Esophagus muscularis mucosa (tissue), 4 donors: ENCODE data around the gene TMEM9. TPM values are rescaled to one million over a fixed set of nuclear protein-coding genes. Genes with fewer than 3 reads are reported as not detected.

Experiments used
- DNase-seq: peaks from one replicate; pipeline ENCODE4 v3.0.0-alpha.2; 2017; ENCODE audit errors: extremely low spot score
- H3K27ac ChIP-seq, 4 donors: fragments of 200-600 bp; sonication (generic); replicated peaks in 1 of 4; 1 replicate in 3 of 4; 2 replicates in 1 of 4; pipeline ENCODE4 v1.5.1; 2016 to 2019; ENCODE audit warnings: mild to moderate bottlenecking in 1 of 4
- H3K27me3 ChIP-seq, 4 donors: fragments of 200-600 bp; sonication (generic); one replicate each; pipeline versions ENCODE4 v1.5.1 to v1.6.0; 2016 to 2019
- H3K36me3 ChIP-seq, 4 donors: fragments of 200-600 bp; sonication (generic); one replicate each; pipeline ENCODE4 v1.5.1; 2016 to 2019
- H3K4me1 ChIP-seq, 4 donors: fragments of 200-600 bp; sonication (generic); one replicate each; pipeline ENCODE4 v1.5.1; 2016 to 2019
- H3K4me3 ChIP-seq, 4 donors: fragments of 200-600 bp; sonication (generic); 1 replicate in 2 of 4; 2 replicates in 2 of 4; pipeline ENCODE4 v1.5.1; 2016 to 2019; ENCODE audit warnings: mild to moderate bottlenecking in 4 of 4, moderate library complexity in 1 of 4
- H3K9me3 ChIP-seq, 4 donors: fragments of 200-600 bp; sonication (generic); 1 replicate in 3 of 4; 2 replicates in 1 of 4; pipeline ENCODE4 v1.5.1; 2016 to 2019
- CTCF ChIP-seq, 3 experiments: fragments of 200-600 bp in 2 of 3; fragments of 450-650 bp in 1 of 3; sonication (generic) in 2 of 3; IDR thresholded peaks; one replicate each; pipeline ENCODE4 v1.5.1; 2017 to 2019; ENCODE audit warnings: antibody characterized with exemption in 3 of 3, mild to moderate bottlenecking in 2 of 3, moderate library complexity in 1 of 3
- EP300 ChIP-seq: sonication (generic); formaldehyde crosslinking; IDR thresholded peaks from one replicate; pipeline ENCODE4 v1.6.1; 2017; ENCODE audit warnings: antibody characterized with exemption
- POLR2A ChIP-seq: fragments of 450-650 bp; IDR thresholded peaks from one replicate; pipeline ENCODE4 v1.6.1; 2017; ENCODE audit warnings: antibody characterized with exemption, moderate library complexity, mild to moderate bottlenecking, low read depth
- POLR2AphosphoS5 ChIP-seq, 2 donors: sonication (generic); formaldehyde crosslinking; IDR thresholded peaks; one replicate each; pipeline ENCODE4 v1.6.1; 2017; ENCODE audit warnings: antibody characterized with exemption in 2 of 2
- WGBS: methylation state at CpG from one replicate; pipeline ENCODE4 v1.1.5; 2018; 5-methylcytosine and 5-hydroxymethylcytosine counted together
- intact Hi-C: fragments of 100-400 bp; cut with DNase I; formaldehyde crosslinking; loops from one replicate; pipeline ENCODE4 v1.15.1; 2023
- total RNA-seq, 4 donors: library from RNA; depleted of rRNA; stranded (reverse); fragments of >200 nt; gene quantifications; one replicate each; pipeline versions ENCODE4 v1.1.0 to v1.2.1, GENCODE V29; 2016

TMEM9 gene
- total RNA-seq, 4 donors from 2014 or later, result 40.1 to 56.1 (median 49.5) TPM

DNA sequence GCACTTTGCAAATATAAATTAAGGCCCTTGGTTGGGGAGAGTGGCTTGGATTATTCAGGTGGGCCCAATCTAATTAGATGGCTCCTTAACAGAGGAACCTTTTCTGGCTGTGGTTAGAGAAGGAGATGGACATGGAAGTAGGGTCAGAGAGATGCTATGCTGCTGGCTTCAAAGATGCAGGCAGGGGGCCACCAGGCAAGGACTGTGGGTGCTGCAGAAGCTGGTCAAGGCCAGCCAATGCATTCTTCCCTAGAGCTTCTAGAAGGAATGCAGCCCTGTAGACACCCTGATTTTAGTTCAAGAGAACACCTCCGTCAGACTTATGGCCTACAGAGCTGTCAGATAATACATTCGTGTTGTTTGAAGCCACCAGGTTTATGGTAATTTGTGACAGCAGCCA, 3.7 kb upstream of the TMEM9 start:
- intact Hi-C loops, result no loop called here
- H3K27me3 ChIP-seq, result no peaks in the 10 kb centered on the region
- no peaks in the 10 kb centered on the region for H3K9me3 ChIP-seq
- 88% methylated on average over 2 of the region's 2 CpGs for WGBS
- H3K27ac ChIP-seq, result no peak overlapping the region
- no peaks in the 10 kb centered on the region for H3K36me3 ChIP-seq
- H3K4me1 ChIP-seq, result peaks cover 8 to 18% (median 16%) of the 10 kb centered on the region in 4 donors
- no peak overlapping the region for H3K4me3 ChIP-seq
- no peak for DNase-seq
- TF ChIP-seq POLR2AphosphoS5 (IDR thresholded peaks at IDR 0.05) (no peak), CTCF (IDR thresholded peaks at IDR 0.05) (no peak), POLR2A (no peak), EP300 (no peak)

DNA sequence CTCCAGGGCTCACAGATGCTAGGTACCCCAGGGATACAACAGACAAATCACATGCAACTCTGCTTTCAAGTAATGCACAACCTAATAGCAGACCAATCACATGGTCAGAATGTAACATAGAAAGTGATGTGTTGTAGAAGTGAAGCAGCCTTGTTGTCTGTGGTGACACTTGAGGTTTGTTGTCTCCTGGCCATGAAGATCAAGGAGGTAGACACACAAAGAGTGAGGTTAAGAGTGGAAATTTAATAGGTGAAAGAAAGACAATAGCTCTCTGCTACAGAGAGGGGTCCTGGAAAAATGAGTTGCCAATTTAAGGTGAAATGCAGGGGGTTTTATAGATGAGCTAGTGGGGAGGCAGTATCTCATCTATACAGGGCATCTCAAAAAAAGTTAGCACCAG, 2.5 kb upstream of the TMEM9 start:
- TF ChIP-seq POLR2A (no peak), POLR2AphosphoS5 (IDR thresholded peaks at IDR 0.05) (no peak), CTCF (IDR thresholded peaks at IDR 0.05) (no peak), EP300 (no peak)
- no peak overlapping the region for H3K4me3 ChIP-seq
- H3K9me3 ChIP-seq, result no peaks in the 10 kb centered on the region
- no peaks in the 10 kb centered on the region for H3K27me3 ChIP-seq
- peaks cover 0 to 1% (median 0%) of the 10 kb centered on the region in 4 donors for H3K36me3 ChIP-seq
- DNase-seq, result no peak
- intact Hi-C loops, result no loop called here
- H3K27ac ChIP-seq, result no peak overlapping the region
- H3K4me1 ChIP-seq, result peaks cover 8 to 24% (median 22%) of the 10 kb centered on the region in 4 donors

DNA sequence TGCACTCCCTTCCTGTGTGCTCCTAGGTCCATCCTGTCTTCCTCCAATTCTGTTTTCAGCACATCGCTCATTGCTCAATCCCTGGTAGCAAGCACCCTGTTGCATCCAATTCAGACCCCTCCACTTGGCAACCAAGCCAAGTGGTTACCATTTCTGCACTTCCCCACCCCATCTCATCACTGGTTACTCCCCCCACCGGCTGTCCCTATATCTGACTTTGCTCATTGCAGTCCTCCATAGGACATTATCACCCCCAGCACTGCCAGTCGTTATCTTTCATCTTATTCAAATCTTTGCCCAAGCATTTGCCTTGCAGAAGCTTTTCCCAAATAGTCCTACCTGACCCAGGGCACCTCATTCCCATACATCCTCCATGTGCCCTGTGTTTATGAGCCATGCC, 2.1 kb upstream of the TMEM9 start:
- Histone ChIP-seq H3K9me3 (no peaks in the 10 kb centered on the region), H3K4me1 (peaks cover 8 to 24% (median 22%) of the 10 kb centered on the region in 4 donors), H3K27ac (no peak overlapping the region), H3K27me3 (no peaks in the 10 kb centered on the region), H3K36me3 (peaks cover 0 to 6% (median 2%) of the 10 kb centered on the region in 4 donors), H3K4me3 (no peak overlapping the region)
- intact Hi-C loops, result no loop called here
- no peak for DNase-seq
- TF ChIP-seq POLR2A (no peak), POLR2AphosphoS5 (IDR thresholded peaks at IDR 0.05) (no peak), CTCF (IDR thresholded peaks at IDR 0.05) (no peak), EP300 (no peak)
- 90% methylated on average over 3 of the region's 3 CpGs for WGBS

GRCh38 chr1:201155354-201155753, 1.1 kb upstream of the TMEM9 start:
- Histone ChIP-seq H3K9me3 (no peaks in the 10 kb centered on the region), H3K4me1 (peaks cover 8 to 24% (median 22%) of the 10 kb centered on the region in 4 donors), H3K36me3 (peaks cover 4 to 16% (median 8%) of the 10 kb centered on the region in 4 donors), H3K27me3 (no peaks in the 10 kb centered on the region), H3K4me3 (peak overlapping the region in 1 of 4 donors; percentile 79), H3K27ac (no peak overlapping the region)
- intact Hi-C loops, result no loop called here
- no peak for TF ChIP-seq EP300
- TF ChIP-seq POLR2A, result no peak
- TF ChIP-seq POLR2AphosphoS5 (IDR thresholded peaks at IDR 0.05), result no peak
- no peak for TF ChIP-seq CTCF (IDR thresholded peaks at IDR 0.05)
- WGBS, result 90% methylated on average over 2 of the region's 2 CpGs
- no peak for DNase-seq
